ENCODE results near the gene BLNK. TPM values are rescaled to one million over a fixed set of nuclear protein-coding genes. Genes with fewer than 3 reads are reported as not detected.

Gene BLNK
- total and polyA plus RNA-seq, 9 donors: 0.65 to 6.0 (median 2.2) TPM

DNA sequence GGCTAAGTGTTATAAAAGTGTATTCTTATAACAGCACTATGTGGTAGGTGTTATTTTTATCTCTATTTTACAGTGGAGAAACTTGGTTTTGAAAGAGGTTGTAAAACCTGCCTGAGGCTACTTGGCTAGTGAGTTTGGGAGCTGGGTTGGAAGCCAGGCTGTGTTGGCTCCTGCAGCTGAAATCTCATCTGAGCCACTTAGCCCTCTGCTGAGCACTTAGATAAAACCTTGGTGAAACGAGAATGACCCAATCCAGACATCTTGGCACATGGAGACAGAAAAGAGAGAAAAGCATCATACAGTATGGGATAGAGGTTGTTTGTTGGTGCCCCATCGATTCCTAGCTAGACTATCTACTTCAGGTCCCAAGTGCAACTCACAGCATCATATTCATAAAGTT lies 37.4 kb downstream of the BLNK start:
- 53 to 64% (median 61%) methylated on average over 2 of the region's 2 CpGs for WGBS, 3 donors
- Histone ChIP-seq H3K4me1 (ENCODE audit: insufficient read depth) (no peaks in the 10 kb centered on the region), H3K27ac (no peak overlapping the region), H3K9me3 (no peaks in the 10 kb centered on the region), H3K4me3 (no peak overlapping the region), H3K27me3 (no peaks in the 10 kb centered on the region), H3K36me3 (no peaks in the 10 kb centered on the region)
- TF ChIP-seq POLR2A (IDR thresholded peaks at IDR 0.05) (no peak), EP300 (IDR thresholded peaks at IDR 0.05) (no peak)
- TF ChIP-seq, protein P1, sequence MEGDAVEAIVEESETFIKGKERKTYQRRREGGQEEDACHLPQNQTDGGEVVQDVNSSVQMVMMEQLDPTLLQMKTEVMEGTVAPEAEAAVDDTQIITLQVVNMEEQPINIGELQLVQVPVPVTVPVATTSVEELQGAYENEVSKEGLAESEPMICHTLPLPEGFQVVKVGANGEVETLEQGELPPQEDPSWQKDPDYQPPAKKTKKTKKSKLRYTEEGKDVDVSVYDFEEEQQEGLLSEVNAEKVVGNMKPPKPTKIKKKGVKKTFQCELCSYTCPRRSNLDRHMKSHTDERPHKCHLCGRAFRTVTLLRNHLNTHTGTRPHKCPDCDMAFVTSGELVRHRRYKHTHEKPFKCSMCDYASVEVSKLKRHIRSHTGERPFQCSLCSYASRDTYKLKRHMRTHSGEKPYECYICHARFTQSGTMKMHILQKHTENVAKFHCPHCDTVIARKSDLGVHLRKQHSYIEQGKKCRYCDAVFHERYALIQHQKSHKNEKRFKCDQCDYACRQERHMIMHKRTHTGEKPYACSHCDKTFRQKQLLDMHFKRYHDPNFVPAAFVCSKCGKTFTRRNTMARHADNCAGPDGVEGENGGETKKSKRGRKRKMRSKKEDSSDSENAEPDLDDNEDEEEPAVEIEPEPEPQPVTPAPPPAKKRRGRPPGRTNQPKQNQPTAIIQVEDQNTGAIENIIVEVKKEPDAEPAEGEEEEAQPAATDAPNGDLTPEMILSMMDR (IDR thresholded peaks at IDR 0.05): no peak
- no peak for DNase-seq
- intact Hi-C loops (cut with DNase I): no loop called here

GRCh38 chr10:96230527-96230926 lies 40.8 kb downstream of the BLNK start:
- Histone ChIP-seq H3K36me3 (no peaks in the 10 kb centered on the region), H3K27ac (no peak overlapping the region), H3K4me1 (ENCODE audit: insufficient read depth) (no peaks in the 10 kb centered on the region), H3K27me3 (no peaks in the 10 kb centered on the region), H3K9me3 (no peaks in the 10 kb centered on the region), H3K4me3 (no peak overlapping the region)
- 84 to 87% (median 85%) methylated on average over 6 of the region's 6 CpGs for WGBS, 3 donors
- no peak for DNase-seq
- TF ChIP-seq POLR2A (IDR thresholded peaks at IDR 0.05) (no peak), EP300 (IDR thresholded peaks at IDR 0.05) (no peak)
- TF ChIP-seq, protein P1 (IDR thresholded peaks at IDR 0.05): no peak
- intact Hi-C loops (cut with DNase I): no loop called here

- H3K27ac ChIP-seq: no peak overlapping the region
- H3K9me3 ChIP-seq: no peaks in the 10 kb centered on the region
- H3K4me3 ChIP-seq: no peak overlapping the region
- intact Hi-C loops (cut with DNase I): no loop called here
- TF ChIP-seq EP300 (IDR thresholded peaks at IDR 0.05) (no peak), POLR2A (IDR thresholded peaks at IDR 0.05) (no peak)
- TF ChIP-seq, protein P1 (IDR thresholded peaks at IDR 0.05): no peak
- no peaks in the 10 kb centered on the region for H3K27me3 ChIP-seq
- no peaks in the 10 kb centered on the region for H3K36me3 ChIP-seq
- 0 to 2% (median 1%) methylated on average over 7 of the region's 7 CpGs for WGBS, 3 donors
- peak in 4 of 5 donors; percentile 22 to 54 (median 26) for DNase-seq
- H3K4me1 ChIP-seq (ENCODE audit: insufficient read depth): no peaks in the 10 kb centered on the region
Measured at GRCh38 chr10:96229568-96230030, 41.8 kb downstream of the BLNK start.

- no peaks in the 10 kb centered on the region for H3K9me3 ChIP-seq
- DNase-seq: no peak
- TF ChIP-seq EP300 (IDR thresholded peaks at IDR 0.05): no peak
- TF ChIP-seq, protein P1 (IDR thresholded peaks at IDR 0.05): no peak
- no peak for TF ChIP-seq POLR2A (IDR thresholded peaks at IDR 0.05)
- 82 to 87% (median 84%) methylated on average over 9 of the region's 9 CpGs for WGBS, 3 donors
- no peaks in the 10 kb centered on the region for H3K36me3 ChIP-seq
- H3K4me3 ChIP-seq: no peak overlapping the region
- no peaks in the 10 kb centered on the region for H3K4me1 ChIP-seq (ENCODE audit: insufficient read depth)
- H3K27me3 ChIP-seq: no peaks in the 10 kb centered on the region
- intact Hi-C loops (cut with DNase I): no loop called here
- no peak overlapping the region for H3K27ac ChIP-seq
Measured at GRCh38 chr10:96228408-96228994, 42.9 kb downstream of the BLNK start.
